Measurements from ENCODE around the gene FGF19. TPM values are rescaled to one million over a fixed set of nuclear protein-coding genes. Genes with fewer than 3 reads are reported as not detected.
A peak's percentile ranks its signal among the peaks of the same experiment; 100 is the strongest.

The FGF19 gene
- total and polyA plus RNA-seq, 8 donors, result 0.06 to 0.08 TPM; not detected in 6

DNA sequence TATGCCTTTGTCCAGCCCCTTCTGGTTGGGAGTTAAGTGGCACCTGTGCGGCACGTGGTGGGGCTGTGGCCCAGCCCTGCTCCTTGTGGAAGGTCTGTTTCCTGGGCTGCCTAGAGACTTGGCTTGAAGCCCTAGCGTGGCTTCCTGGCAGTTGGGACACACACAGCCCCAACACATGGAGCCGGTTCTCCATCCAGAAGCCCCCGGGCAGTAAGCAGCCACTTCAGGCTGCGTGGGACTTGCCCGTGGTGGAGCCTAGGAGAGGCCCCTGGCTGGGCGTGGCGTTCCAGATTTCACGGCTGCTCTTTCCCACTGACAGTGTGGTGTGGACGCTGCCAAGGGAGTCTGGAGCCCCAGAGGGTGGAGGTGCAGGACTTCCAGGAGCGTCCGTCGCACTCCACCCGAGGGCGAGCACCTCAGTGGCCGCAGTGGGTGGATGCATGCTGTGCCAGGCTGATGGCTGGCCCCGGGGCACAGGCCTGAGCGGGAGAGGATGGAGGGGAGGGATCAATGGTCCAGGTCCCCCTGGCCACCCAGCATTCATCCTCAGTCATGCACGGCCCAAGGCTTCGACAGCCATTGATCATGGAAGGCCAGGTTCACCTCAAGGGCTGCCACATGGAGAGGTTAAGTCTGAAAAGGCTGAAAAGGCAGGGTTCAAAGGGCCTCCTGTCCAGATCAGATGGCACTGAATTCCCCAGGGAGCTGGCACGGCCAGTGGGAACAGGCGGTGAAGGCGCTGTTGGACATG is 53.6 kb downstream of the FGF19 start:
- DNase-seq (peak in 1 of 4 donors; percentile 67), ATAC-seq (peak; percentile 32)
- Histone ChIP-seq H3K4me1 (peaks cover 0 to 7% of the 10 kb centered on the region in 2 donors), H3K9me3 (no peaks in the 10 kb centered on the region), H3K36me3 (peaks cover 0 to 74% of the 10 kb centered on the region in 2 donors), H3K27me3 (no peaks in the 10 kb centered on the region), H3K27ac (no peak overlapping the region), H3K4me3 (no peak overlapping the region)
- TF ChIP-seq, protein P1, sequence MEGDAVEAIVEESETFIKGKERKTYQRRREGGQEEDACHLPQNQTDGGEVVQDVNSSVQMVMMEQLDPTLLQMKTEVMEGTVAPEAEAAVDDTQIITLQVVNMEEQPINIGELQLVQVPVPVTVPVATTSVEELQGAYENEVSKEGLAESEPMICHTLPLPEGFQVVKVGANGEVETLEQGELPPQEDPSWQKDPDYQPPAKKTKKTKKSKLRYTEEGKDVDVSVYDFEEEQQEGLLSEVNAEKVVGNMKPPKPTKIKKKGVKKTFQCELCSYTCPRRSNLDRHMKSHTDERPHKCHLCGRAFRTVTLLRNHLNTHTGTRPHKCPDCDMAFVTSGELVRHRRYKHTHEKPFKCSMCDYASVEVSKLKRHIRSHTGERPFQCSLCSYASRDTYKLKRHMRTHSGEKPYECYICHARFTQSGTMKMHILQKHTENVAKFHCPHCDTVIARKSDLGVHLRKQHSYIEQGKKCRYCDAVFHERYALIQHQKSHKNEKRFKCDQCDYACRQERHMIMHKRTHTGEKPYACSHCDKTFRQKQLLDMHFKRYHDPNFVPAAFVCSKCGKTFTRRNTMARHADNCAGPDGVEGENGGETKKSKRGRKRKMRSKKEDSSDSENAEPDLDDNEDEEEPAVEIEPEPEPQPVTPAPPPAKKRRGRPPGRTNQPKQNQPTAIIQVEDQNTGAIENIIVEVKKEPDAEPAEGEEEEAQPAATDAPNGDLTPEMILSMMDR (IDR thresholded peaks at IDR 0.05), result no peak
- intact Hi-C loops (cut with DNase I), result no loop called here

DNA sequence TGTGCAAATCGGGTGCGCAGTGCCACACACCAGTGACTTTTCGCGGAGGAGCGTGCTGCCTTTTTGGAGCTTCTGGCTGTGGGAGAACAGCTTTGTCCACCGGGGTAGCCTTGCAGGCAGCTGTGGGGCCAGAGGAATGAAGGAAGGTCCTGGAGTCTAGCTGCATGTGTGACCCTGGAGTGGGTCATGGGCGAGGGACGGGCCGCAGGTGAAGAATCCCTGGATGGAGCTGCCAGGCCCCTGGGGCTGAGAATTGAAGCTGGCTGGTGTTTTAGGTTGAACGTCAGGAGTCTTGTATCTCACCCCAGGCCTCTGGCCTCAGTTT is 54.3 kb downstream of the FGF19 start:
- Histone ChIP-seq H3K4me3 (no peak overlapping the region), H3K27me3 (peaks cover 0 to 2% of the 10 kb centered on the region in 2 donors), H3K9me3 (no peaks in the 10 kb centered on the region), H3K27ac (no peak overlapping the region), H3K4me1 (peaks cover 3 to 9% of the 10 kb centered on the region in 2 donors), H3K36me3 (peaks cover 0 to 74% of the 10 kb centered on the region in 2 donors)
- no peak for DNase-seq
- intact Hi-C loops (cut with DNase I), result loop anchor here in 1 of 2 donors (10.0 kb wide), 2 partner anchors 355 to 545 kb away; partner anchors contain the start of gene MYEOV
- TF ChIP-seq, protein P1 (IDR thresholded peaks at IDR 0.05), result no peak
- no peak for ATAC-seq

DNA sequence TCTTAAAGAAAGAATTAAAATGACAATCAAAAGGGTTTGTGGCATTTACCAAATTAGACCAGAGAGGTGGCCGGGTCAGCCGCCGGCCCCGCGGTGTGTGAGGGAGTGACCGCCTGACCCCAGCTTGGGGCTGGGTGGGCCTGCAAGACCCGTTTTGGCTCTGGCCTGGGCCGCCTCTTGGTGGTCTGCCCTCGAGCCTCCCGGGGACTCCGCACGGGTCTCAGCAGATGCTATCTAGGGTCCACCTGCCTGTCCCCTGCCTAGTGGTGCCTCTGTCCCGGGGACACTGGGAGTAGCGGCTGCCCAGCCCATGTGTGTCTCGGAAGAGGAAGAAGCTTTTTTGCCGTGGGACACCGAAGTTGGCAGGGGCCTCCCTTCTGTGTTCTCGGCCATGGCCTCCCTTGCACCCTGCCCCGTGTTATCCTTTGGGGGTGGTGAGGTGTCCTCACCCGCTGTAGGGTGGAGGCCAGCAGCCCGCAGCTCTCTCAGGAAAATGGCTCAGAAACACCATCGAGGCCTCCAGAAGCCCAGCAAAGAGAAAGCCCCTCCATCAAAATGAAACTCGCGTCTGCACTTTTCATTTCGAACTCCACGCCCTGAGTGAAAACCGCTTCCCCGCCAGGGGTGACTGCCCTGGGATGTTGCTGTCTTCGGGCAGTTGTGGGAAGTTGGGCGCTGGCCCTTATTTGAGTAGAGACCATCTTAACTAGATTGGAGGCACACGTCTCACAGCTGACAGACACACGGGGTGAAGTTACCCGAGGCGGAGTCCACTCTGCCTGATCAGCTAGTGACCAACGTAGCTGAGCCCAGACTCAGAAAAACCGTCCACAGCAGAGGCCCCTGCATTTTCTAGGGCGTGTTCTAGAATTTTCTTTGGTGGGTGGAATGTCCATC is 54.9 kb downstream of the FGF19 start:
- DNase-seq, result no peak
- TF ChIP-seq, protein P1 (IDR thresholded peaks at IDR 0.05), result no peak
- peaks cover 7 to 15% of the 10 kb centered on the region in 2 donors for H3K4me1 ChIP-seq
- intact Hi-C loops (cut with DNase I), result loop anchor here in 1 of 2 donors (10.0 kb wide), 2 partner anchors 354 to 544 kb away; partner anchors contain the start of gene MYEOV
- H3K36me3 ChIP-seq, result peaks cover 0 to 73% of the 10 kb centered on the region in 2 donors
- no peaks in the 10 kb centered on the region for H3K9me3 ChIP-seq
- H3K4me3 ChIP-seq, result no peak overlapping the region
- H3K27ac ChIP-seq, result no peak overlapping the region
- peaks cover 0 to 7% of the 10 kb centered on the region in 2 donors for H3K27me3 ChIP-seq
- ATAC-seq, result no peak

Other genes with a start within 250 kb of the FGF19 start
- not detected for gene LINC01488, start 222.4 kb downstream of the FGF19 start, total RNA-seq
- under 1 TPM; 0.04 to 0.12 (median 0.07) TPM for gene LINC01488, start 222.4 kb downstream of the FGF19 start, polyA plus RNA-seq (ENCODE audit: insufficient read length in 6 of 6)
- 100 to 1,000 TPM; 243 to 581 TPM for gene CCND1, start 62.9 kb downstream of the FGF19 start, total RNA-seq
- gene CCND1, start 62.9 kb downstream of the FGF19 start, polyA plus RNA-seq (ENCODE audit: insufficient read length in 6 of 6), result 100 to 1,000 TPM; 159 to 321 (median 238) TPM
- 10 to 100 TPM; 18.0 to 21.6 TPM for gene LTO1, start 28.7 kb downstream of the FGF19 start, total RNA-seq
- gene LTO1, start 28.7 kb downstream of the FGF19 start, polyA plus RNA-seq (ENCODE audit: insufficient read length in 6 of 6), result 10 to 100 TPM; 24.4 to 45.3 (median 34.0) TPM
- gene FGF4, start 71.3 kb upstream of the FGF19 start, total RNA-seq, result not detected
- not detected for gene FGF4, start 71.3 kb upstream of the FGF19 start, polyA plus RNA-seq (ENCODE audit: insufficient read length in 6 of 6)
- gene FGF3, start 115.4 kb upstream of the FGF19 start, total RNA-seq, result not detected
- not detected for gene FGF3, start 115.4 kb upstream of the FGF19 start, polyA plus RNA-seq (ENCODE audit: insufficient read length in 6 of 6)

All from left lung (tissue), 10 donors.